B cell (primary cell): ENCODE measurements around the gene MNT. TPM values are rescaled to one million over a fixed set of nuclear protein-coding genes. Genes with fewer than 3 reads are reported as not detected.

ENCODE experiments used
- ATAC-seq: fragments of 200-7000 bp; cut with Tn5 transposase; one replicate; pipeline ENCODE4 v1.10.0; 2021; ENCODE audit warnings: low read depth, mild to moderate bottlenecking, moderate number of reproducible peaks, moderate library complexity
- CTCF ChIA-PET: fragments of 350-600 bp; sonication (Branson Sonifier 250); formaldehyde crosslinking; loops from one replicate; lab custom pipeline; 2021; ENCODE audit warnings: antibody characterized with exemption, inconsistent platforms; lab: Charles Lee
- POLR2A ChIA-PET: fragments of 350-600 bp; sonication (Branson Sonifier 250); formaldehyde crosslinking; loops from one replicate; lab custom pipeline; 2021; ENCODE audit warnings: antibody characterized with exemption; lab: Charles Lee
- DNase-seq: peaks from one replicate; pipeline ENCODE4 v3.0.0; 2013
- H2AFZ ChIP-seq: 2 replicates; pipeline ENCODE4 v1.6.1; 2012; ENCODE audit warnings: mild to moderate bottlenecking, low read depth, low read length; ENCODE audit not compliant: insufficient read depth, poor library complexity, severe bottlenecking
- H3K27ac ChIP-seq, 2 donors: 1 replicate in 1 of 2; 2 replicates in 1 of 2; pipeline ENCODE4 v1.5.1; 2012 to 2013; ENCODE audit warnings: low read length in 2 of 2, mild to moderate bottlenecking in 2 of 2, moderate library complexity in 1 of 2
- H3K27me3 ChIP-seq, 4 experiments: fragments of 200-600 bp in 1 of 4; sonication (generic) in 1 of 4; replicated peaks in 1 of 4; 1 replicate in 2 of 4; 2 replicates in 2 of 4; pipeline versions ENCODE4 v1.6.1 to v1.7.0; 2013 to 2016; ENCODE audit warnings: low read length in 3 of 4, mild to moderate bottlenecking in 2 of 4, mixed read lengths in 1 of 4, moderate library complexity in 1 of 4; ENCODE audit not compliant: insufficient read depth in 4 of 4, control insufficient read depth in 3 of 4; ENCODE audit errors: control extremely low read depth in 1 of 4
- H3K36me3 ChIP-seq, 2 experiments: replicated peaks in 1 of 2; 1 replicate in 1 of 2; 2 replicates in 1 of 2; pipeline versions ENCODE4 v1.6.1 to v1.7.1; 2013; ENCODE audit warnings: low read length in 1 of 2; ENCODE audit not compliant: insufficient read depth in 2 of 2, control insufficient read depth in 1 of 2; ENCODE audit errors: control extremely low read depth in 1 of 2, extremely low read depth in 1 of 2
- H3K4me1 ChIP-seq, 2 donors: fragments of 200-600 bp in 1 of 2; sonication (generic) in 1 of 2; 1 replicate in 1 of 2; 2 replicates in 1 of 2; pipeline versions ENCODE4 v1.5.1 to v1.6.1; 2013 to 2017; ENCODE audit warnings: low read length in 2 of 2; ENCODE audit not compliant: control insufficient read depth in 2 of 2, insufficient read depth in 2 of 2
- H3K4me2 ChIP-seq: replicated peaks from 2 replicates; pipeline ENCODE3; 2012; ENCODE audit warnings: mild to moderate bottlenecking, low read depth, low read length; ENCODE audit not compliant: poor library complexity, severe bottlenecking
- H3K4me3 ChIP-seq, 5 experiments: fragments of 200-600 bp in 1 of 5; sonication (generic) in 1 of 5; 1 replicate in 3 of 5; 2 replicates in 2 of 5; pipeline versions ENCODE4 v1.5.1 to v1.7.0; 2011 to 2016; ENCODE audit warnings: low read length in 4 of 5, mild to moderate bottlenecking in 4 of 5, low read depth in 2 of 5, control low read depth in 1 of 5, moderate library complexity in 1 of 5; ENCODE audit not compliant: insufficient read depth in 1 of 5; ENCODE audit errors: control extremely low read depth in 1 of 5, extremely low read depth in 1 of 5
- H3K79me2 ChIP-seq: fragments of 200-600 bp; sonication (generic); one replicate; pipeline ENCODE4 v1.6.0; 2016; ENCODE audit warnings: low read length; ENCODE audit not compliant: control insufficient read depth, insufficient read depth
- H3K9ac ChIP-seq: fragments of 200-600 bp; sonication (generic); 2 replicates; pipeline ENCODE4 v1.6.1; 2017; ENCODE audit warnings: mild to moderate bottlenecking, low read length, moderate library complexity
- H3K9me3 ChIP-seq, 3 donors: one replicate each; pipeline versions ENCODE4 v1.6.1 to v1.7.1; 2013; ENCODE audit warnings: low read length in 2 of 3; ENCODE audit not compliant: control insufficient read depth in 2 of 3, insufficient read depth in 1 of 3; ENCODE audit errors: control extremely low read depth in 1 of 3
- H4K20me1 ChIP-seq: 2 replicates; pipeline ENCODE4 v1.6.0; 2012; ENCODE audit warnings: mild to moderate bottlenecking, low read length; ENCODE audit not compliant: insufficient read depth, control insufficient read depth, poor library complexity, severe bottlenecking
- H3K27ac Mint-ChIP-seq: one replicate; pipeline ENCODE4 v1.8.0; 2021; ENCODE audit warnings: mixed read lengths
- H3K27me3 Mint-ChIP-seq: one replicate; pipeline ENCODE4 v1.8.0; 2021; ENCODE audit warnings: mixed read lengths
- H3K4me1 Mint-ChIP-seq: one replicate; pipeline ENCODE4 v1.8.0; 2021; ENCODE audit warnings: mixed read lengths
- H3K4me3 Mint-ChIP-seq: one replicate; pipeline ENCODE4 v1.8.0; 2021; ENCODE audit warnings: mixed read lengths
- H3K9me3 Mint-ChIP-seq: one replicate; pipeline ENCODE4 v1.8.0; 2022; ENCODE audit warnings: mixed read lengths; ENCODE audit not compliant: insufficient read depth
- EZH2 ChIP-seq: IDR thresholded peaks from 2 replicates; pipeline ENCODE4 v1.6.1; 2012; ENCODE audit warnings: borderline replicate concordance, low read depth, mild to moderate bottlenecking, moderate library complexity, low read length; ENCODE audit not compliant: insufficient read depth, poor library complexity, severe bottlenecking
- WGBS: methylation state at CpG from one replicate; pipeline ENCODE4 v1.1.5; 2013; ENCODE audit warnings: missing lambda C conversion rate; ENCODE audit not compliant: insufficient coverage; 5-methylcytosine and 5-hydroxymethylcytosine counted together
- intact Hi-C: fragments of 100-400 bp; cut with micrococcal nuclease; formaldehyde crosslinking; loops from one replicate; pipeline ENCODE4 v1.10.0; 2022
- polyA plus RNA-seq: library from polyadenylated mRNA; depleted of rRNA; stranded (reverse); fragments of >200 nt; gene quantifications from 2 replicates; pipeline ENCODE4 v1.2.3, GENCODE V29; 2012
- total RNA-seq, 2 donors: library from RNA; stranded (reverse); fragments of 120-200 nt in 1 of 2; gene quantifications; 1 replicate in 1 of 2; 2 replicates in 1 of 2; pipeline versions ENCODE4 v1.2.3 to v1.2.4, GENCODE V29; 2013 to 2022
- TF ChIP-seq, protein P1 (sequence below): fragments of 200-600 bp; IDR thresholded peaks from one replicate; pipeline ENCODE4 v1.8.0; 2022; ENCODE audit warnings: antibody characterized with exemption, mild to moderate bottlenecking

MNT gene
- total and polyA plus RNA-seq, 2 donors (not counting 1 experiment from before 2014, with no cell fraction given) = 20.0 to 68.5 TPM

DNA sequence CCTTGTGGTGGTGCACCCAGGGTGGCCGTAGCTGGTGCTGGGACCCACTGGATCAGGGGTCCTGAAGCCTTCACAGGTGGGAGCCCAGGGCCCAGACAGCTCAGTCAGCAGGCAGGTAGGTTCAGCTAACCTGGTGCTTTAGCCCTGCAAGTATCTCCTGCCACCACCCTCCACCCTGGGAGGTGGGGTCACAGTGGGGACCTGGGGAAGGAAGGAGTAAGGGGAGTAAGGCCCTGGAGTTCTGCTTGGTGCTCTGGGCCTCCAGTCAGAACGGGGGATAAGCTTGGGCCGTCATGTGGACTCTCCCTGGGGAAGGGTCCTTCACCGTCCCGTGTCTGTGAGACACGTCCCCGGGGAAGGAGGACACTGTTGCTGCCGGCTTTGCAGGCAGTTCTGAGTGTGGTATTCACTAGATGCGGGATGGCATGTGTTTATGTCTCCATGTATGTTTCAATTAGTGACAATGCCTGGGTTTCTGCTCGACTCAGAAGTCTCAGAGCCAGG, 42.9 kb downstream of the MNT start:
- Mint-ChIP-seq H3K9me3 (no peaks in the 10 kb centered on the region), H3K27ac (no peak overlapping the region), H3K4me1 (peaks cover 4% of the 10 kb centered on the region), H3K27me3 (no peaks in the 10 kb centered on the region), H3K4me3 (no peak overlapping the region)
- Histone ChIP-seq H3K36me3 (peaks cover 0 to 6% of the 10 kb centered on the region in 2 experiments), H3K4me3 (no peak overlapping the region), H3K79me2 (peaks cover 6% of the 10 kb centered on the region), H3K4me1 (no peaks in the 10 kb centered on the region), H3K4me2 (no peak overlapping the region), H3K27ac (no peak overlapping the region), H2AFZ (no peak overlapping the region), H3K9me3 (no peaks in the 10 kb centered on the region), H3K9ac (no peak overlapping the region), H4K20me1 (peaks cover 6% of the 10 kb centered on the region), H3K27me3 (no peaks in the 10 kb centered on the region)
- POLR2A ChIA-PET = no interaction called here
- CTCF ChIA-PET = interaction anchor here (1.8 kb wide), 1 partner anchor 25 kb away, joined by 5 read pairs; no protein-coding TSS in a partner anchor
- no peak for DNase-seq
- WGBS = 95% methylated on average over 10 of the region's 10 CpGs
- TF ChIP-seq, protein P1, sequence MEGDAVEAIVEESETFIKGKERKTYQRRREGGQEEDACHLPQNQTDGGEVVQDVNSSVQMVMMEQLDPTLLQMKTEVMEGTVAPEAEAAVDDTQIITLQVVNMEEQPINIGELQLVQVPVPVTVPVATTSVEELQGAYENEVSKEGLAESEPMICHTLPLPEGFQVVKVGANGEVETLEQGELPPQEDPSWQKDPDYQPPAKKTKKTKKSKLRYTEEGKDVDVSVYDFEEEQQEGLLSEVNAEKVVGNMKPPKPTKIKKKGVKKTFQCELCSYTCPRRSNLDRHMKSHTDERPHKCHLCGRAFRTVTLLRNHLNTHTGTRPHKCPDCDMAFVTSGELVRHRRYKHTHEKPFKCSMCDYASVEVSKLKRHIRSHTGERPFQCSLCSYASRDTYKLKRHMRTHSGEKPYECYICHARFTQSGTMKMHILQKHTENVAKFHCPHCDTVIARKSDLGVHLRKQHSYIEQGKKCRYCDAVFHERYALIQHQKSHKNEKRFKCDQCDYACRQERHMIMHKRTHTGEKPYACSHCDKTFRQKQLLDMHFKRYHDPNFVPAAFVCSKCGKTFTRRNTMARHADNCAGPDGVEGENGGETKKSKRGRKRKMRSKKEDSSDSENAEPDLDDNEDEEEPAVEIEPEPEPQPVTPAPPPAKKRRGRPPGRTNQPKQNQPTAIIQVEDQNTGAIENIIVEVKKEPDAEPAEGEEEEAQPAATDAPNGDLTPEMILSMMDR = no peak
- TF ChIP-seq EZH2 = no peak
- no peak for ATAC-seq
- intact Hi-C loops = no loop called here

DNA sequence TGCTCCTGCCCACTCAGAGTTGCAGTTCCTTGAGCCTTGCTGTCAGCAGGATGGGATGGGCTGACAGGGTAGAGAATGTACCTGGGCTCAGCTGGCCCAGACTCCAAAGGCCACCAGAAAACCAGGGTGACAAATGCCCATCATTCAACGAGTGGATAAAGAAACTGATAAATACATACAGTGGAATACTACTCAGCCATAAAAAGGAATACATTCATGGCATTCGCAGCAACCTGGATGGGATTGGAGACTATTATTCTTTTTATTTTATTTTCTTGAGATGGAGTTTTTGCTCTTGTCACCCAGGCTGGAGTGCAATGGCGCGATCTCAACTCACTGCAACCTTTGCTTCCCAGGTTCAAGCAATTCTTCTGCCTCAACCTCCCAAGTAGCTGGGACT, 43.6 kb downstream of the MNT start:
- Histone ChIP-seq H3K4me1 (no peaks in the 10 kb centered on the region), H2AFZ (no peak overlapping the region), H3K4me2 (no peak overlapping the region), H3K79me2 (peaks cover 7% of the 10 kb centered on the region), H3K9ac (no peak overlapping the region), H3K27me3 (no peaks in the 10 kb centered on the region), H4K20me1 (peaks cover 6% of the 10 kb centered on the region), H3K9me3 (no peaks in the 10 kb centered on the region), H3K27ac (no peak overlapping the region), H3K36me3 (no peaks in the 10 kb centered on the region), H3K4me3 (no peak overlapping the region)
- no peak overlapping the region for H3K27ac Mint-ChIP-seq
- POLR2A ChIA-PET = no interaction called here
- TF ChIP-seq, protein P1 = no peak
- no peak for TF ChIP-seq EZH2
- 100% methylated on average over 2 of the region's 4 CpGs for WGBS
- no peak overlapping the region for H3K4me3 Mint-ChIP-seq
- H3K9me3 Mint-ChIP-seq = no peaks in the 10 kb centered on the region
- intact Hi-C loops = no loop called here
- peaks cover 4% of the 10 kb centered on the region for H3K4me1 Mint-ChIP-seq
- no peak for DNase-seq
- no peak for ATAC-seq
- CTCF ChIA-PET = interaction anchor here (1.8 kb wide), 1 partner anchor 25 kb away, joined by 5 read pairs; no protein-coding TSS in a partner anchor
- H3K27me3 Mint-ChIP-seq = no peaks in the 10 kb centered on the region
